HG03139 (cell line): ENCODE measurements around the gene KRT76.
"Not testable (repeated sequence)": the region's sequence is repeated elsewhere in the genome, so short reads cannot be mapped to it uniquely, and the experiment has no call there.

Experiments used
- ATAC-seq: cut with Tn5 transposase; IDR thresholded peaks from one replicate; pipeline ENCODE4 v1.9.1; 2021; ENCODE audit not compliant: unreplicated experiment

KRT76 gene

DNA sequence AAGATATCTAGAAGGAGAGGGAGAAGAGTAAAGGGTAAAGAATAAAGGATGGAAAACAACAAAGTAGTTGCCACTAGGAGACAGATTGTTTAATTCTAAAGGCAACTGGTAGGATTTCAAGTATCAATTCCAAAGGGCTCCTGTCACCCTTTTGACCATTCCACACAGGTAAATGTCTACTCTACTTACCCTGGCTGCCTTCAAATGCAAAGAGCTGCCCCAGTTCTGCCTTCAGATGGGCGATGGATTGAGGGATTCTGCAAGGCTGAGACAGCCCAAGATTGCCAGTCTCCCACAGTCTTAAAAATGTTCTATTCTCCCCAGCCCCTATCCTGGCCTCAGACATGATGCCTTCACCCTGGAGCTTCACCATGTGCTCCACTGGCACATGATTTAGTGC is 11.4 kb downstream of the KRT76 start:
- no peak for ATAC-seq

DNA sequence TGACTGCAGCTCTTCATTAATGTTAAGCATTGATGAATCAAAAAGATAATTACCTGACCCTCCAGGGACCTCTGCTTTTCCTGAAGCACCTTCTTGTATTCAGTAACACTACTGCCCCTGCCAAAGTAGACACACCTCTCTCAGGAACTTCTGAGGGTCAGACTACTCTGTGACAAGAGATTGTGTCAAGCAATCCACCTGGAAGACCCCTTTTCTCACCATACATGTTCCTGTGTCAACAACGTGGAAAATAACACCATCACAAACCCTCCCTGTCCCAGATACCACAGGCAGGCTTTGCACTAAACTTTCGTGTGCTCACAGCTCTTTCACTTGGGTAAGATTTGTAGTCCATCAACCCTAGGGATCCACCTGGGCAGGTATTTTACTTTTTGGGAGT is 13.2 kb downstream of the KRT76 start:
- no peak for ATAC-seq

DNA sequence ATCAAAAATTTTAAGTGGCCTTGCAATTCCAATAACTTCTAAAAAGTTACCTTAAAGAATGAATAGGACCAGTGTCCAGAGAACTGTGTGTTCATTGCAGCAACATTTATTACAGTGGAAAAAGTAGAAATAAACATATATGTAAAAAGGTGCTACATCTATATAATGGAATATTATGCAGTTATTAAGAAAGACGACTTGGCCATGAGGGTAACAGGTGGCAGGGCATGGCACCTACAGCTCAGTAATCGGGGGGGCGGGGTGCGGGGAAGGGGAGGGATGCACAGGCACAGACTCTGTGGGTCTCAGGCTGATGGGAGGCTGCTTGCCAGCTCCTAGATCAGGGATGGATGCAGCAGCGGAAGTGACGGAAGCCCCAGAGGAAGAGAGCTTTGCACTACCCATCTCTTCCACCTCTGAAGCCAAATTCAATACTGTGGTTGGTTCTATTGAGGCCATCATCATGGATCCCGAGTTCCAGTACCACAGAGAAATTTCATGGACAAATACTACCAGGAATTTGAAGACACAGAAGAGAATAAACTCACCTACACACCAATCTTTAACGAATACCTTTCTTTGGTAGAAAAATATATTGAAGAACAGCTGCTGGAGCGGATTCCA is 14.0 kb downstream of the KRT76 start:
- no peak for ATAC-seq

DNA sequence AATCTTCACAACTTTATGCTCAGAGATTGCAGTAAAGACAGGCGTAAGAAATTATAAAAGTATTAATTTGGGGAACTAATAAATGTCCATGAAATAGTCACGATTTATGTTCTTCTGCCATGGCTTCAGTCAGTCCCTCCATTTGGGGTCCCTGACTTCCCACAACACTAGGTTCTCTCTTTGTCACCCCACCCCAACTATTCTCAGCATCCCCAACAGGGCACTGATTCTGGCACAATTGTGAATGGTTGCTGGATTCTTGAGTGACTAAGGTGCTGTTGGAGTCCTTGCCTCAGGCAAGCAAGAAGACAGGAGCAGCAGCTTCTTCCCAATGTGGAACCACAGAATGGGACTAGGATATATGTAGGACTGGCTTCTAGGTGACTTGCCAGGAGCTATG is 15.3 kb downstream of the KRT76 start:
- no peak for ATAC-seq

DNA sequence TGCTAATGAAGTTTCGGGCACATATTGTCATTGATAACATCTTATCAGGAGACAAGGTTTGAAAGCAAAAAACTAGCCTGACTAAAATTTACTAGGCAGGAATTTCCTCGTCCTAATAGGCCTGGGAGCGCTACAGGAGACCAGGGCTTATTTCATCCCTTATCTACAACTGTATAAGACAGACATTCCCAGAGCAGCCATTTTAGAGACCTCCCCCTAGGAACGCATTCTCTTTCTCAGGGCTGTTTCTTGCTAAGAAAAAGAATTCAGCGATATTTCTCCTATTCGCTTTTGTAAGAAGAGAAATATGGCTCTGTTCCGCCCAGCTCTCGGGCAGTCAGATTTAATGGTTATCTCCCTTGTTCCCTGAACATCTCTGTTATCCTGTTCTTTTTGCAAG is 15.9 kb downstream of the KRT76 start:
- ATAC-seq: not testable (repeated sequence)

DNA sequence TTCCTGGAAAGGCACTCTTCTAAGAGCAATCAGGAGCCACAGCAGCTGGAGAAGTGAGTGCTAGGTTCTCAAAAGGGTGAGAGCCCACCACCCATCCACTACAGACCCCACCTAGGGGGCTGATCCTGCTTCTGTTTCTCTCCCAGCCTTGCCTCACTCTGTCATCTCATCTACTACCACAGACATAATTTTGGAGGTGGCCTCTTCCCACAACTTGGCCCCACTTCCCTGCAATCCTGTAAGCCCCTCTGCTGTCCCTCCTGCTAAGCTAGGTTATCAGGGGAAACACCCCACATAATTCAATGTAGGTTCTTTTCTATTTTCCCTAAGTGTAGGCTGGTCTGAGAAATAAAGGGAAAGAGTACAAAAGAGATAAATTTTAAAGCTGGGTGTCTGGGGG is 16.5 kb downstream of the KRT76 start:
- ATAC-seq: no peak

DNA sequence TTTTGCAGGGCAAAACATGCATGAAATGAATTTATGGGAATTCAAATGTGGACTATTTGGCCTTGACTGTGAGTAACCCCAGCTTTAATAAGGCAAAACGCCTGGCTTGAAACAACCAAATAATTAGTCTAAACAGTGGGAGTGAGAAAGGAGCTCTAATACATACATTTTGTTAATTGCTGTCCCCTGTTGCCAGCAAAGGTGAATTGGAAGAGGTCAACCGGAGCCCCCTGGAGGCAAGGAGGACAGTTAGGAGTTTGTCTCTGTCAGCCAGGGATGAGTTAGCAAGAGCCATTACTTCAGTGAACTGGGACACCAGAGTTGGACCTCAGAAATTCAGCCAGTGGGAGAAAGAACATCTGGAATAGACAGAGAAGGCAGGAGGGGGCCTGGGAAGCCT is 17.4 kb downstream of the KRT76 start:
- ATAC-seq: no peak

DNA sequence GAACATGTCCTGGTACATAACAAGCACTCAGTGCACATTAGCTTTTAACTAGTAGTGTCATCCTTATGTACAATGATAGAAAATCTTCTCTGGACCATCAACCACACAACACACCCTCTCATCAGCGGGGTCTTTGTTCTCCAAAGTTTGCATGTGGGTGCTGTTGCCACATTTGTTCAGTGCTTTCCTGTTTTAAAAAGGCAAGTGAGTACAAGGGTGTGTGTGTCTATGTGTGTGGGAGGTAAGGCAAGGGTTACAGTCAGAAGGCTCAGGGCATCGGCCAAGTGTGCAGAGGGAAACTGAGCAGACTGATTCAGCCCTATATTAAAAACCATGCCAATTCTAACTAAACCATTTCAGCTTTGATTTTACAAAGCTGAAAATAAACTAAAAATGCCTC is 17.9 kb downstream of the KRT76 start:
- ATAC-seq: no peak

DNA sequence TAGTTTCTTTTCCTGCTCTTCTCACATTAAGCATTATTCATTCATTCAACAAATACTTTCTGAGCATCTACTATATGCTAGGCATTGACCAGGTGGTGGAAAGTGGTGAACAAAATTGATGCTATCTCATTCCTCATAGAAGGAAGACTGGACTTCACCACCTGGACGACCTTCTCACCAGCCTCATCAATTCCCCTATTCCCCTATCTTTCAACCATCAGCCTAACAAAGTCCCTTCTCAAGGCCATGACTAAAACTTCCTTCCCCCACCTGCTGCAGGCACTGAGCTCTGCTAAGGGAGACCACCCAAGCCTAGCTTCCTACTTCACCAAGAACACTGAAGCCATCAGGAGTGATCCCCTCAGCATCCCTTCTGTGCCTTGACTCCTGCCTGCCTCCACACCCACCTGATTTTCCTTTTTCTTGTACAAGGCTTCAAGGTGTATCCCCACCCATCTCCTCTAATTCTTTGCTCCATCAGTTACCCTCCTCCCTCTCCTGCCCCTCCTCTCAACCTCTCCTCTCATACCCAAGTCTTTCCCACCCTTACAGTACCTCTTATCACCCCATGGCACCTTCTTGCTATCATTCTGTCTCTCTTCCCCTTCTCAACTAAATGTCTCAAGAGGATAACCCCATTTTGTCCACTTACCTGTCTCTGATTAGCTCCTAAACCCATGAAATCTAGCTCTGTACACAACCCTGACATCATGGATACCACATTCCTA is 19.5 kb downstream of the KRT76 start:
- ATAC-seq: no peak

DNA sequence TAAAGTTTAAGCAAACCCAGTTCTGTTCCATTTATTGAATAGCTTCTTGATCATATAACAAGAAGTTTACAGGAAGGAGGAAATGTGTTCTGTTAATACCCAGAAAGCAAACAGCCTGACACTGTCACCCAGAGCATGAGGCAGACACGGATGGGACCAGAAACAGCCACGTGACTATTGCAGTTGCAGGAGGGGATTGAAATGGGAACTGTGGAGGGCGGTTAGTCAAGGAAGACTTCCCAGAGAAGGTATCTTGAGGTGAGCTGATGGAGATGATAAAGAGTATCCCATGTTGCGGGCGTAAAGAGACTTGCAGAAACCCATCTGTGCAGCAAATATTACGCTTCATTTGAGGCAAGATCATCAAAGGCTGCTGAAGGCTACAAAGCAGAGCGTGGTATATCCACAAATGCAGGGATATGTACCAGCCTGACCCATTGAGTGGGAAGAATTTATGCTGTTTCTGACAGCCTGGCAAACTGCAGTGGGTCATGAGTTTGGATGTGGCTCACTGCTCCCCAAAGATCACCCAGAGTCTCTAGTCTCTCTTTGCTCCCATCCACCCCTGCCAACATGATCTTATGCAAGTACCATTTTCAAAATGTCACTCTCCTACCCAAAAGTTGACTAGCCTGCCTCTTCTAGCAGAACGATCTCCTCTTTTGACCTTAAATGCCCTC is 20.7 kb downstream of the KRT76 start:
- ATAC-seq: no peak

DNA sequence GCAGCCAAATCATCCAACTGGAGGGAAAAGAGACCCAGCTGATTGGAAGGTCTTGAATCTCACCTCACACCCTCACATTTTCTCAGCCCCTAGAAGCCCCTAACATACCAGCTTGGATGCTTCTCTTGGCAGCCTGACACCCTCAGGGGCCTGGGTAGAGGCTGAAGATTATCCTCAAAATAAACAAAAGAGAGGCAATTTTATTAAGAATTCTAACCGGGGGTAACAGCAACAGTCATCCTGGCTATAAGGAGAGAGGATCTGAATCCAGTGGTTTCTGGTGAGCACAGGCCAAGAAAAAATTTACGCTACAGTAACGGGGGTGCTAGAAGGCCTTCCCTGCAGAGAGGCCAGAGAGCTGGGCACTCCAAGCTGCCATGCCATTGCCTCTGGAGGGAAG is 21.6 kb downstream of the KRT76 start:
- no peak for ATAC-seq

DNA sequence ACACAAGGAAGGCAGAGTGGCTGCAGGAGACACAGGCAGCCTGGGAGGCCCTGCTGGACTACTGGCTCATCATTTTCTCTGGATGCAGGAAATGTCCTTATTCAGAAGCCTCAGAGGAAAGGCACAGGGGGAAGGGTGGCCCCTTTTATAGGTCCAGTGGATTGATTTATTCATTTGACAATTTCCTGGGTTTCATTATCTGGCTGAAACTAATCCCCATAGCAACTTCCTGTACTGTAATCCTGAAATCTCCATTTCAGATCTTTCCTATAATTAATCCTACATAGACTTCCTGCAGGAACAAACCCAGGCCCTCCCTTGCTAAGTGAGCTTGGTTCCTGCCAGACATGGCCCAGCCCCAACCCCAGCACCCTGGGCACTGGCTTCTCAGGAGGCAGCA is 23.0 kb downstream of the KRT76 start:
- ATAC-seq: no peak

DNA sequence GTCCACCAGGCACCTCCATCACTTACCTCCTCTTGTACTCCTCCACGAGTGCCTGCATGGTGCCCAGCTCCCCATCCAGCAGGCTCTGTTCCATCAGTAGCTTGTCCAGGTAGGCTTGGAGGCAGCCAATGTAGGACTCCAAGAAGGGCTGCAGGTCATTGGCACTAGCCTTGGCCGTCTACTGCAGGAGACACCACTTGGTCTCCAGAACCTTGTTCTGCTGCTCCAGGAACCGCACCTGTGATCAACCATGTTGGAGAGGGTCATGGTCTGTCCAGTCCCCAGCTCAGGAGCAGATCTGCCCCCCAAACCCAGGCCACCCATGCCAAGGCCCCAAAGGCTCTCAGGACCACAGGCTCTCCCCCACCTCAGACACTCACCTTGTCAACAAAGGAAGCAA is 23.9 kb downstream of the KRT76 start:
- no peak for ATAC-seq

DNA sequence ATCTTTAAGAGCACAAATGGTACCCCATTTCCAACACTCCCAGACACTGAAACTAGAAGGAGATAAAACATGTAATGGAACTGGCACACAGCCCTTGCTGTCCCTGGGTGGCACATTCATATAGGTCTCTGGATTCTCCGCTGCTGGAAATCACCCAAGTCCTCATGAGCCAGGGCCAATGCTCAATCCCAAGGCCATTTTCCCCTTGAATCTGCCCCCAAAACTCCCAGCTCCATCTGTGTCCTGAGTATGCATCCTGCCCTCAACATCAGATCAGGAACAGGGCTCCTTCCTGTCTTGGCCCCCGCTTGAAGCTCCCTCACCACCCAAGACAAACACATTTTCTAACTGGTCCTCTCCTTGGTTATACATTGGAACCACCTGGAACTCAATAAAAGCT is 24.6 kb downstream of the KRT76 start:
- ATAC-seq: no peak

DNA sequence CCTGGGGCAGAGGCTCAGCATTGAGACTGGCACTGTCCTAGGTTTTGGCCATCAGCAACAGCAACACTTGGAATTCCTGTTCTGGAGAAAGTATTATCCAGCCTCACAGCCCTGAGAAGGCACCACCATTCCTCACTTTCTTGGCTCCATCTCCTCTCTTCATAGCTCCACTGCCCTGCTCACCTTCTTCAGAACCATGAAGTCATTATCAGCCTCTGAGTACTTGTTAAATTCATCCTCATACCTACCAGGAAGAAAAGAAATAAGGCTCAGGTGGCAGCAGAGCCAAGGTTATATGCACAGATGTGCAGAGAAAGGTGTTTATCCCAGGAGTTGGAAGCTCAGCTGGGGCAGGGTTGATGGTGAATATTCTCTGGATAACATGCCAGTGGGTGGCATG is 25.4 kb downstream of the KRT76 start:
- no peak for ATAC-seq

DNA sequence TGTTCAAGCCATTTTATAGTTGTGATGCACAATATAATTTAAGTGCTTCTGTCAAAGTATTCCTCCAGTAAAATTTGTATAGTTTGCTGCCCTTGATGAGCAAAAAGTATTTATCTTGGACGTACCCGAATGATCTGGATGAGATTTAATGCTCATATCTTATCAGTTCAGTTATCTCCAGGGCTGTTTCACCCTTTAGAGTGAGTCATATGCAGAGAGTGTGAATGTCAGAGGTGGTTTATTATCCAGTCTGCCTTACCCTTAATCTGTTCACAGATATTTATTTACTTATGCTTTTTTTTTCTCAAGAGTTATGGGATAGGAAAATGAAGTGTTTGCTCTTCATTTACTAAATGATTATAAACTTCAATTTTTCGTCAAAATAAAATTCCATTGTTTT is 26.6 kb downstream of the KRT76 start:
- not testable (repeated sequence) for ATAC-seq

DNA sequence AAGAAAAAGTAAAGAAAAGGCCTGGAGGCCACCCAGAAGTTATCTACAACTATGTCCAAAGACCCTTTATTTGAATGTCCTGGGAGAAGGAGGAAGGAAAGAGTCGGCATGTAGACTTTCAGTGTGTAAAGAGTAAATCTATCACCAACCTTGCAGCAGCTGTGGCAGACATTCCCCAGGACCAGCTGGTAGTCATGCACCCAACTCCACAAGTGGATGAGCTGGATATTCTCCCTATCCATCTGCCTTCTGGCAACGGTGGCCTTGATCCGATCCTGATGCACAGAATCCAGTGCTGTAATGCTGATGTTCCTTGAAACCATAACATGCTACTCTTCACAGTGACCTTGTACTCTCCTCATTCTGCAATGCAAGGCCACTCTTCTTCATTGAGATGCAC is 27.3 kb downstream of the KRT76 start:
- ATAC-seq: no peak

DNA sequence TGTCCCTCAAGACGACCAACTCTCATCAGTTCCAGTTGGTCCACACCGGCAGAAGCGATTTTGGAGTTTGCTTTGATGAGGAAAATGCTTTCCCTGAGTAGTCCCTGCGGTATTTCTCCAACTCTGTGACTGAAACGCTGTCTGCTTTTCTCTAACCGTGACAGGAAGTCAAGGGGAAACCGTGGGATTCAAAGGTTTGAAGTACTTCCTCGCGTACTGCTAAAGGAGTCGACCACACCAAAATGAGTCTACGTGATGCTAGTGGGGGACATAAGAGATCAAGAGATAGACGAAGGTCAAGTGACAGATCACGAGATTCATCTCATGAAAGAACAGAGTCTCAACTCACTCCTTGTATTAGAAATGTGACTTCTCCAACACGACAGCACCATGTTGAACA is 28.6 kb downstream of the KRT76 start:
- no peak for ATAC-seq

DNA sequence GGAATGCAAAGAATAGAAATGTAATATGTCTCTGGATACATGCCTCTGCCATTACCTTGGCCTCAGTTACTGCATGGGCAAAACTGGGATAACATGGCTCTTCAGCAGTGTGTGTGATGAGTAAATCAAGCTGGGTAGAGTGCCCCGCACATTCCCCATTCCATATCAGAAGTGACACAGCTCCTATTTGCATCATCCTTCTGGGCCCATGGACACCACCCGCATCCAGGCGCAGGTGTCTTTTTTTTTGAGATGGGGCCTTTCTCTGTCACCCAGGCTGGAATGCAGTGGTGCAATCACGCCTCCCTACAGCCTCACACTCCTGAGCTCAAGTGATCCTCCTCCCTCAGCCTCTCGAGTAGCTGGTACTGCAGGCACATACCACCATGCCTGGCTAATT is 31.6 kb downstream of the KRT76 start:
- no peak for ATAC-seq

DNA sequence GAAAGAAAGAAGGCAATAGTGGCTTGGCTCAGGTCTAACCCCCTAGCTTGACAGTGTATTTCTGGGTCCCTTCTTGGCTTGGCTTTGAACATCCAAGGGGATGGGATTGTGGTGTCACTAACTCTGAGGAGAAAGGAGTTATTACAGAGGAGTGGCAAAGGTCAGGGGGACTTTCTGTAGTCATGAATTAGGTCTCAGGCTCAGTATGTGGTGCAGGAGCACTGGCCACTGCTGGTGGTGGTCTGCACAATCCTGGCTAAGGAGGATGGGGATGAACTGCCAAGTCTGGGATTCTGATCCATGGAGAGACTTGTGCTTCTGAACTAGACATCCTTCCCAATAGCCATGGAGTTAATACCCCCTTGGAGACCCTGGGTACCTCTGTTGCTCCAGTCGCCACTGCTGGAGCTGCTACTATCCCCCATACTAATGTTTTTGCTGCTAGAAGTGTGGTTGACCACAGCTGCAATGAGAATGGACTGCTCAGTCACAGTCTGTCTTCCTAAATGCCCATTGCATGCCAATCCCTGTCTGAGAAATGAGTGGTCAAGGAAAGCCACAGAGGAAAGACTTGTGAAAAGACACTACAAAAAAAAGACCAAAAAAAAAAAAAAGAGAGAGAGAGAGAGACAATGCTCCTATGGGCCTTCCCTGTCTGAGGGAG is 32.5 kb downstream of the KRT76 start:
- ATAC-seq: no peak

DNA sequence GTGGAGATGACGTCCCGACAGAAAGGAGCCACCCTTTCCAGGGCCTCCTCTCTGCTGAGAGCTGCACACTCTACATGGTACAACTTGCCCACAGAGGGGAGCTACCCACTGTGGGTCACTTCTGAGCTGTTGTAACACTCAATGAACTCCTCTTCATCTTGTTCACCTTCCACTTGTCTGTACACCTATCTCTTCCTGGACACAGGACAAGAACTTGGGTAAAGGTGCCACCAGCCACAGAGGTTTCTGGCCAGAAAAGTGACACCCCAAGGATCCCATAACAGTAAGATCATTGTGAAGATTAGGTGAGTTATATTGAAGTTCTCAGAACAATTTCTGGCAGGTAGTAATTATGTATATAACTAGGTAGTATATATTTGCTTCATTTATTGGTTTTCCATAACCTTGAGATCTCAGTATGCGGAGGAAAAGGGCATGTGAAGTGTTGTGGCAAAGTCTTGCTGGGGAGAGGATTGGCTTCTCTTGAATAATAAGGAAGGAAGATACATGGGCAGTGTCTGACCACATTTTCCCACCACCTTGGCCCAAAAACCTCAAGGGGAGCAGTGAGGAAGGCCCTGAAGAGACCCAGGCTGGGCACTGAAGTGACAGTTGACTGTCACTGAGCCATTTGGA is 34.2 kb downstream of the KRT76 start:
- no peak for ATAC-seq

DNA sequence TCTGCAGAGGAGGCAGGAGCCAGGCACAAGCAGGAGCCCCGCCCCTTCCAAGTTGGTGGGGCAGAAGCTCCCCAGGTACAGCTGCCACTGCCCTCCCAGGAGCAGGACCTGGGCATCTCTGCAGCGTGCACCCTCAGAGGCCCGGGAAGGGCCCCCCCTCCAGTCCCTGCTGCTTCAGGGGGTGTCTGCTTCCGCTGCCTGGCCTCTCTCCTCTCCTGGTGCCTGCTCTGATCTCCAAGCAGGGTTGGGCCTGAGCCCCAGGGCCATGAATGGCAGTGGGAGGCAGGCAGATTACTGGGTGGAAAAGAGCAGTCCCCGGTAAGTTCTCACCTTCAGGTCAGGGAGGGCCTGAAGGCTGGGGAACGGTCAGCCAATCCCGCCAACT is 35.0 kb downstream of the KRT76 start:
- ATAC-seq: no peak
